Measurements from ENCODE around the gene KCTD17.

GRCh38 chr22:37033605-37034430, 17.7 kb upstream of the KCTD17 start:
- no peak for TF ChIP-seq POLR2A (IDR thresholded peaks at IDR 0.05; ENCODE audit: low read depth, low read length)
- no peak for TF ChIP-seq PAX5 (IDR thresholded peaks at IDR 0.05; ENCODE audit: insufficient read depth, low read length, severe bottlenecking)
- no peak for TF ChIP-seq POLR2AphosphoS5 (IDR thresholded peaks at IDR 0.05; ENCODE audit: low read depth, low read length)
- no peak for TF ChIP-seq TAF1 (IDR thresholded peaks at IDR 0.05; ENCODE audit: low read depth, low read length)
- TF ChIP-seq SPI1 (IDR thresholded peaks at IDR 0.05; ENCODE audit: low read depth, low read length), result no peak
- TF ChIP-seq POU2F2 (IDR thresholded peaks at IDR 0.05; ENCODE audit: low read depth, low read length), result no peak

Data from GM12891 (cell line).